HG03175 (cell line): Measurements from ENCODE around the gene FBLN1.
"Not testable (repeated sequence)": the region's sequence is repeated elsewhere in the genome, so short reads cannot be mapped to it uniquely, and the experiment has no call there.

Source experiments
- ATAC-seq: cut with Tn5 transposase; IDR thresholded peaks from one replicate; pipeline ENCODE4 v1.9.1; 2021; ENCODE audit warnings: mild to moderate bottlenecking, moderate library complexity; ENCODE audit not compliant: unreplicated experiment

Gene FBLN1

DNA sequence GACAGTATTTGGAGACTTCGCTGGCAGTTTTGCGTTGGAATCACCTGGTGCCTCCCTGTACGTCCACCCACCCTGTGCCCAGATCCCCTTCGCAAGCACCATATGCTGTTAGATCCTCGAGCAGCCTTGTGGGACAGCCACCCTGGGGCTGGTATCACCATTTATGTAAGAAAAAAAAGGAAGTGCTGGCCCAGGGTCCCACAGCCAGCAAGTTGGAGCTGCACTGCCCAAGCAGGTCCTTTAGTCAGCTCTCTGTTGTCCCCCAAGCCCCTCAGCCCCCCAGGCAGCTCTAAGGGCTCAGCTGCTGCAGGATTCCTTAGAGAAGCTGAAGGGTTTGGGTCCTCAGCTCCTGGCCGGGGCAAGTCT lies 80.3 kb downstream of the FBLN1 start:
- no peak for ATAC-seq

DNA sequence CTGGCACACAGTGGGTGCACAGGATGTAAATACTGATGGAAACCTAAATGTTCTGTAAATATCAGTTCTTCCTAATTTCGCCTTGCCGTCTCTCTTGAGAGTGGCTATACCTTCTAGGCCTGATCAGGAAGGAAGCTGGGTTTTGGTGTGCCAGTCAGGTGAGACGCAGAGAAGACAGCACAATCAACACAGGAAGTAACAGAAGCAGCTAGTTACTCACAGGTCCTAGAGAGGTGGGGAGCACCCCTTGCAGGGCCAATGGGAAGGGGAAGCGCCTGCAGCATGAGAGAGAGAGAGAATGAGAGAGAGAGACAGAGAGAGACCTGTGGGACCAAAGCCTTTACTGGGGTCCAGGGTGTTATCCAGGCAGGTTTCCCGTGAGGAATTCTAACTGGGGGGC lies 80.8 kb downstream of the FBLN1 start:
- no peak for ATAC-seq

DNA sequence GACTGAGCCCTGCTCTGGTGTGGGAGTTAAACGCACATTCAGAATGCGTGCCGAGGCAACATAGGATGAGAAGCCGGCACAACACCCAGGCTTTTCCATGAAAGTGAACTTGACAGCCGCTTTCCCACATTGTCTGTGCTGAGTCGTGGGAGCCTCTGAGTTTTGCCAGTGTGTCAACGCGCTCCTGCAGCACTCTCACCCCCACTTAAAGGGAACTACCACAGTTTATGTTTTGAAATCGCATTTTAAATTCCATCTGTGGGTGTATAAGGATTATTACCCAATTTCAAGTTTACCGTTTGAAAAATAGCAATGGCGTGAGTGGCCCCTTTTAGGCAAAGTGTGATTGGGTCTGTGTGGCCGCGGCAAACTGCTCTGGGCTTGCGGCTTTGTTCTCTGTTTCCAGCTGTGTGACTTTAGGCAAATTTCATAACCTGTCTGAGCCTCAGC lies 81.5 kb downstream of the FBLN1 start:
- no peak for ATAC-seq

DNA sequence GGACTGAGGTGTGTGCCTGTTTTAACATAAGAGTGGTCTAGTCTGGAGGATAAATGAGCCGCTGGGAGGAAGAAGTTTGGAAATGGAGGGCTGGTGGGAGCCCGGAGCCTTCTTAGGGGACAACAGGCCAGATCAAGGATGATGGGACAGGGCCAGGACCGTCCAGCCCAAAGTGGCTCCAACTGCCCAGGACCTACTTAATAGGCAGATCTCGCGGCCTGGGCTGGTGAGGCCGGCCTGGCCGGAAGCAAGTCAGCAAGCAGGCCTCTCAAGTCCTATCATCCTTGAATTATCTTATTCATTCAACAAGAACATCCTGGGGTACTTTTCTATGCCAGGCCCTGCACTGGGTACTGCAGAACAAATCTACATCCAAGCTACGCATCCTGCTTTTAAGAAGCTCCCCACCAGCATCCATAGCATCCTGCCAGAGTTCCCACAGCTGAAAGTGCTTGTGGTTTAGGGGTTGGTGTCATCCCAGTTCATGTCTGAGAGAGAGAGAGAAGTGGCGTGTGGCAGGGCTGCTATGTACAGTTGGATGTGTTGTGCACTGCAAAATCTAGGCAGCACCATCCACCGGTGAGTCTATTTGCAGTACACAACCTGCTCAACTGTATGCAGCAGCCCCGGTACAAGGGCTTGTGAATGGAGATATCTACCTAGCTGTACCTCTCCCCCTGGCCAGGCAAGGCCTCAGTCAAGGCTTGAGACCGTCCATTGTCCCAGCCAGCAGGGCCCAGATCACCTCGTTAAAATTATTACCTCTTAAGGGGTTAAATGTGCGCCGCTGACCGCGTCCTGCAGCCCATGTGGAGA lies 82.1 kb downstream of the FBLN1 start:
- no peak for ATAC-seq

DNA sequence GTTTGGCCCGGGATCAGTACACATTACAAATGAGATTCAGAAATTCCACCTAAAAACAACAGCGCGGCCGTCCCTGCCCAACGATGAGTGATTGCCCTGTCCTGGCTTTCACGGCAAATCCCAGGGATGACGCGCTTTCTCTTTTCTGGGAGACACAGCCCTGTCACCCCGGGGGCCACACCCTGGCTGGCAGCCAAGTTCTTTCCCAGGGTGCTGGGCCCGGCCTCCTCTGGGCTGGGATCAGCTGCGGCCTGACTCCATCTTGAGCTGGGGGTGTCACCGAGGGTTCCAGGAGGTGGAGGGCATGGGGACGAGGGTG lies 82.7 kb downstream of the FBLN1 start:
- ATAC-seq = no peak

DNA sequence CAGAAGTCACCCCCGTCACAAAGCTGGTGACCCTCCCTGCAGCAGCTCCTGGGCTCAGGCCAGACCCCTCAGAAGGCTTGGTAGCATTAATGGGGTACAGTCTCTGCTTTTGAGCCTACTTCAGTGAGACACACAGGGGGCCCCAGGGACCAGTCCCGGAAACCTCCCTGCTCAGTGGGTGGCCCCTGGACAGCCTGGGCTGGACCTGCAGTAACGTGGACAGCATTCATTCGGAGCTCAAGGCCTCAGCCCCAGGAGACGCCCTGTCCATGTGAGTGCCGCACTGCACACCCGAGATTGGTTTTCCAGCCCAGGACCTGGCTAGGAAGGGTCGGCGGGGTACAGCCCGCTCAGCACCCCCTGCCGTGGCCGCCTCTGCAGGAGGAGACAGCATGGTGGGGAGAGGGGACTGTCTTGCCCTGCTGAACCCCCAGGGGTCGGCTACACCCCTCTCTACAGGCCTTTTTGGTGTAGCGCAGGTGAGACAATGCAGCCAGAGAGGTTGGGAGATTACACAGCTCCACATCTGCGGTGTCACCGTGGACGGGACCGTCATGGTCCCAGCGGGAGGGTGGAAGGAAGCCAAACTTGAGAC lies 83.4 kb downstream of the FBLN1 start:
- ATAC-seq = no peak

DNA sequence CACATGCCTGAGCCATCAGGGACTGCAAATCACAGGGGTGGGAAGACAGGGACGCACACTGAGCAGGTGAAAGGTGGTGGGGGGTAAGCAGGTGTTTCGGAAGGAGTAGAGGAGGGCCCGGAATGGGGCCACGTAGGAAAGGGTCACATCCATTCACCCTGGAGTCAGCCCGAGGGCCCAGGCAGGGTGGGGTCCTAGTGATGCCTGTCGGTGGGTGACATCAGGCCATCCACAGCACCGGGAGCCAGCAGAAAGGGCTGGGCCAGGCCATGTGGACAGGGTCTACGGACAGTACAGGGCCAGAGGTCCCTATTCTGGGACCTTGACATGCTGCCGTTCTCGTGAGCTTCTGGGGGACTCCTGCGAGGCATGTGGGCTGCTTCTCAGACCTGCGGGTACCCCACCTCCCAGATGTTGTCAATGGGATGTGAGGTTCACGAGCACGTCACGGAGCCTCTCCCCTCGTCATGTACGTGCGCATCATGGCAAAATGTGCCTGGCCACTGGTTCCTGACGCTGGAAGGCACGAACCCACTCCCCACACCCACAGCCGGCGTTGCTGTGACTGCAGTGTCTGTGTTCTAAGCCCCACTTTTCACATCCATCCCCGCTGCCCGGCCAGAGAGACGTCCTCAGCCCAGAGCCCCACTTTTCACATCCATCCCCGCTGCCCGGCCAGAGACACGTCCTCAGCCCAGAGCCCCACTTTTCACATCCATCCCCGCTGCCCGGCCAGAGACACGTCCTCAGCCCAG lies 84.1 kb downstream of the FBLN1 start:
- ATAC-seq = no peak

DNA sequence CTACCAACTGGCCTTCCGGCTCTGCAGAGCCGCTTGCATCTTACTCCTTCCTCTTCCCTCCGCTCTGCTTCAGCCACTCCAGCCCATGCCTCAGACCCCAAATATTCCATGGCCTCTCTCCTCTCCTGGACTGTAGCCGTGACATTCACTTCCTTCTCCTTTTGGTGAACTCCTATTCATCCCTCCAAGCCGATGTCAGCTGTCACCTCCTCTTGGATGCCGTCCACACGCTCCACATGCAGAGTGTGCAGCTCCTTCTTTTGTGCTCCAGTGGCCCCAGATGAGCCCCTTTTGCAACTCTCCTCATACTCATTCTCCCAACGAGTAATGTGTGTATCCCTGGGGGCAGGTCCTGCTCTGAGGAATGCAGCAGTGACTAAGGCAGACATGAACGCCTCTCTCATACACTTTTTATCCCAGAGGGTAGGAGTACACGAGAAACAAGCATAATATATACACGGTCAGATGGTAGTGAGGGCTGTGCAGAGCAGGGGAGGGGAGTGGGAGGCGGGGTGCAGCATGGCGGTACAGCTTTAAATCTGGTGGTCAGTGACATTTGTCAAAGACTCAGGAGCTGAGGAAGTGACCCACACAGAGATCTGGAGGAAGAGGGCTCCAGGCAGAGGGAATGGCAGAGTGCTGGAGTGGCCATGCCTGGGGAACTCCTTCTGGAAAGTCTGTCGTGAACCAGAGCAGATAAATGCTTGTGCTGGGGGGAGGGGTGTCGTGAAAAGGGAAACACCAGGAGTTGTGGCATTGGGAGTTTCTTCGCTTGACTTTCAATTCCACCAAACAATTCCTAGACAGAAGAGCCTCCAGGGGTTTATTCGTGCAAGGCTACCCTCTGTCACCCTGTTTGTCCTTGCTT lies 85.2 kb downstream of the FBLN1 start:
- no peak for ATAC-seq

DNA sequence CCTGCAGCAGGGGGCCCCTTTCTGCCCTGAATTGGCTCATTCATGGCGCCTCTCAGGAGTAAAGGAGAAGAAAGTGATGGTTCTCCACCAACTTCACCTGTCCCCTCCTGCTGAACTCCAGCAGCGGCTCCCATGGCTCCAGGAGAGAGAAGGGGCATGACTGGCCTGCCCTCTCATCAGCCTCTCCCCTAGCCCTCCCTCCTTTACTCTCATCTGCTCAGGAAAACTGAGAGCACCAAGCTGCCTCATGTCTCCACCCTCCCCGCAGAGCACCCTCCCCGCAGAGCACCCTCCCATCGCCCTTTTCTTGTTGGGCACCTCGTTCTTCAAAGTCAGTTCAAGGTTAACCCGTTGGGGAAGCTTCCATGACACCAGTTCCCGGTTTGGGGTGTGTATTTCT lies 86.9 kb downstream of the FBLN1 start:
- ATAC-seq = no peak

DNA sequence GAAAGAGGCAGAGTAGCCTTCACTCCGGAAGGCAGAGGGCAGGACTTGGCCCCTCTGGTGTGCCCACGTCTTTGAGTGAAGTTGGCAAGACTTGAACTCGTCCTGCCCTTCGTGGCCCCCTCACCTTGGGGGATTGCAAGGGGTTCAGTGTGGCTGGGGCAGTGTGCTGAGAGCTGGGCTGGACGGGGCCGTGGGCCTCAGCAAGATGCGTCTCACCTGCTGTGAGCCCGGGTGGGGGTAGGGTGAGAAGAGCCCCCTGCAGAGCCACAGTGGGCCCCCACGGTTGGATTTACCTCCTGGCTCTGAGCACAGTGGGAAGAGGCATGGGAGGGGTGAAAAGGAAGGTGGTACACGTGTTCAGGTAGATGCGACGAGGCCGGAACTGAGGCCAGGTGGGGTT lies 87.6 kb downstream of the FBLN1 start:
- ATAC-seq = no peak

DNA sequence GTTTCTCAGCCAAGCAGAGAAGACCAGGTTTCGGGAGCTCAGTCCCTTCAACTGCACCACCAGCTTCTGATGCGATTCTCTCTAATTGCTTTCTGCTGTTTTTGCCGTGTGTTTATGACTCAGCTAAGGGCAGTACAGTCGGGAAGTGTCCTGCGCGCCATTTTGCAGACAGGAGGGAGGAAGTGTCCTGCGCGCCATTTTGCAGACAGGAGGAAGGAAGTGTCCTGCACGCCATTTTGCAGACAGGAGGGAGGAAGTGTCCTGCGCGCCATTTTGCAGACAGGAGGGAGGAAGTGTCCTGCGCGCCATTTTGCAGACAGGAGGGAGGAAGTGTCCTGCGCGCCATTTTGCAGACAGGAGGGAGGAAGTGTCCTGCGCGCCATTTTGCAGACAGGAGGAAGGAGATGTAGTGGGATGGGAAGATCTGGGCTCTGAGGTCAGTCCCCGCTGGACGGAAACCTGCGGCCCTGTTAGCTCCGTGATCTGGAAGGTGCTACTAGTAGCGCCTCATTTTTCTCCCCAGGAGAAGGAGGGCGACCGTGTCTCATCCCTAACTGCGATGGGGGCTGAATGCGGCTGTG lies 89.0 kb downstream of the FBLN1 start:
- not testable (repeated sequence) for ATAC-seq

DNA sequence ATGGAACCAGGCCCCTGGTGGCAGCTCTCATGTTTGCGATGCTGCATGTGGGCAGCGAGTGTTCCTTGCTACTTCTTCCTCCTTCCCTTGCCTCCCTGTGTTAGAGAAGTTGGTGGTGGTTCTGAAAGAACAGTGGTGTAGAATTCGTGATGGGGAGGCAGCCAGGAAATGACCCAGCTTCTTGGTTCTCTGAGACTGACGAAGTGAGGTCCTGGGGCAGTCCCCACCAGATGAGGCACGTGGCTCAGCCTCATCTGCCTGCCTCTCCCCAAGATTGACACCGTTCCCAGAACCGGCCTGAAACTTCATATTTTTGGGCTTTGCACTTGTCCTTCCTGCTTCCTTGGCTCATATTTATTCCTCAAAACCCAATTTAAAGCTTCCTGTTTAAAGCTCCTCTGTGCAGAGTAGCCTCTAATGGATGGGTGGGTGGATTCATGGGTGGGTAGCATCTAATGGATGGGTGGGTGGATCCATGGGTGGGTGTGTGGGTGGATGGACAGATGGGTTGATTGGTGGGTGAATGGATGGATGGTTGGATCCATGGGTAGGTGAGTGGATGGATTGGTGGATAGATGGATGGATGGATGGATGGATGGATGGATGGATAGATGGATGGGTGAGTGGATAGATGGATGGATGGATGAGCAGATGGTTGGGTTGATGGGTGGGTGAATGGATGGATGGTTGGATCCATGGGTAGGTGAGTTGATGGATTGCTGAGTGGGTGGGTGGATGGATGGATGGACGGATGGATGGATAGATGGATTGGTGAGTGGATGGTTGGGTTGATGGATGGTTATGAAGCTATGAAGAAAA lies 91.6 kb downstream of the FBLN1 start:
- no peak for ATAC-seq

DNA sequence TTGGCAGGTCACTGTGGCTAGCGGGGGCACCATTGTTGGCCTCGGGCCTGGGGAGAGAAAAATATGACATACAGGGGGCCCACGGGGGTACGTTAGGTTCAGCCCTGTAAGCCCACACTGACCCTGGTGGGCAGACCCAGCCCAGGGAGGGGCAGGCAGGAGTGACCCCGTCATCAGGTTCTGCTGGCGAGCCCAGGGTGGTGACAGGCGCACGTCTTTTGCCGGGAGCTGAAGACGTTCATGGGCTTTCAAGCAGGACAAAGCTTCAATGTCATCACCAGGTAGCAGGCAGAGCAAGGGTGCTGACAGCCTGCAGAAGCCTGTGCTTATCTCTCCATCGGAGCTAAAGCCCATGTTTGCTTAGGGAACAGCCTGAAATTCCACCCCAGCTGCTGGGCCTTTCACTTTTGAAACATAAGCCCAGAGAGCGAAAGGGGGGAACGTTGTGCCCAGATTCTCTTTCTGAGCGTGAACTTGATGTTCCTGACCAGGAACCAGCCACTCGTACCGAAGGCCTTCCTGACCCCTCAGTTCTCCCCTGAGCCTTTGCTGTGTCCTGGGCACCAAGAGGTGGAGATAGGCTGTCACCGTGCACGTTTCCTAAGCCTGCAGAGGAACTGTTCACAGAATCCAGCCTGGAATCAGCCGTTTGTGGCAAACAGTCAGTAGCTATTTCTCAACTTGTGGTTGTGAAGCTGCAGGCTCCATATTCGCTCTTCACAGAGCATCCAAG lies 94.9 kb downstream of the FBLN1 start:
- no peak for ATAC-seq

DNA sequence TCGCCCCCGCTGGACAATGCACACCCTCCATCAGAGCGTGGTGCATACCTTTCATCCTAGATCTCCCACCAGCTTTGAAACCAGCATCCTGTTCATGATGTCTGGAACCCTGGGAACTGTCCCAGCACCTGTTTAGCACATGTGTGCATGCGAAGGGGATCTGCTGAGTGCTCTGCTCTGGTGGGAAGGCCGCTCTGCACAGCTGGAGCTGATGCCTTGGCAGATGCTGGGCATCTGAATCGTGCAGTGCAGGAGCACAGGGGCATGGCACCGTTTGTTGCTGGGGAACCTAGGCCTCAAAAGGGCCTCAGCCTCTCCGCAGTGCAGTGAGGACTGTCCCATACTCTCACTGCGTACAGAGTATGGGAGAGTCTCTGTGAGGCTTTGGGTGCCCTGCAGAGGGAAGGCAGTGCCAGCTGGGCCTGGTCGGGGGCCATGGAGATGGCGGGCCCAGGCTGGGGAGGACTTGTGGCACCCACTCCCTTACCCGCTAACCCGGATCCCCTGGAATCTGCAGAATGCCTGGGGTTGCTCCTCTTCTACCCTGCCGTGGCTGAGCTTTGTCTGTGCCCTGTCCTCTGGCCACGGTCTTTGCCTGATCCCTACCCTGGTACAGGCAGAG lies 96.0 kb downstream of the FBLN1 start:
- ATAC-seq = no peak

DNA sequence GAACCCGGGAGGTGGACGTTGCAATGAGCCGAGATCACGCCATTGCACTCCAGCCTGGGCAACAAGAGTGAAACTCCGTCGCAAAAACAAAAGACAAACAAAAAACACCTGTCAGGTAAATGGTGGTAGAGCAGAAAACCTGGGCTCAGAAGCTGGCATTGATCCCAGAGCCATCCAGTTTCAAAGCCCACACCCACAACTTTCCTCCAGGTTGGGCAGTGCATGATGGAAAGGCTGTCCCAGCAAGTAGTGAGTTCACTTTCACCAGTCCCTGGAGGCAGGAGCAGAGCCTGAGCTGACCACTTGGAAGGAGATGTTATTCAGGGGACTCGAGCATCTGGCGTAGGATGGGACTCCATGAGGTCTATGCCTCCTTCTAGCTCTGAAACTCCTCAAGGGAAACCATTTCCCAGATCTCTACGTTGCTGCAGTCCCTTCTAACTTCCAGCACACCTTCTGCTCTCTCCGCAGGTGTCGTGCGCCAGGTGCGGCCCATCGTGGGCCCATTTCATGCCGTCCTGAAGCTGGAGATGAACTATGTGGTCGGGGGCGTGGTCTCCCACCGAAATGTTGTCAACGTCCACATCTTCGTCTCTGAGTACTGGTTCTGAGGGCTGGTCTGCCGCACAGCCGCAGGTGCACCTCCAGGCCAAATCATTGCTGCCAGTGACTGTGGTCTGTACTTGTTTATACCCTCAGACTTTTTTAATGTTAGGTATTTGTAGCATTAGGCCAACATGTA lies 97.3 kb downstream of the FBLN1 start:
- no peak for ATAC-seq

DNA sequence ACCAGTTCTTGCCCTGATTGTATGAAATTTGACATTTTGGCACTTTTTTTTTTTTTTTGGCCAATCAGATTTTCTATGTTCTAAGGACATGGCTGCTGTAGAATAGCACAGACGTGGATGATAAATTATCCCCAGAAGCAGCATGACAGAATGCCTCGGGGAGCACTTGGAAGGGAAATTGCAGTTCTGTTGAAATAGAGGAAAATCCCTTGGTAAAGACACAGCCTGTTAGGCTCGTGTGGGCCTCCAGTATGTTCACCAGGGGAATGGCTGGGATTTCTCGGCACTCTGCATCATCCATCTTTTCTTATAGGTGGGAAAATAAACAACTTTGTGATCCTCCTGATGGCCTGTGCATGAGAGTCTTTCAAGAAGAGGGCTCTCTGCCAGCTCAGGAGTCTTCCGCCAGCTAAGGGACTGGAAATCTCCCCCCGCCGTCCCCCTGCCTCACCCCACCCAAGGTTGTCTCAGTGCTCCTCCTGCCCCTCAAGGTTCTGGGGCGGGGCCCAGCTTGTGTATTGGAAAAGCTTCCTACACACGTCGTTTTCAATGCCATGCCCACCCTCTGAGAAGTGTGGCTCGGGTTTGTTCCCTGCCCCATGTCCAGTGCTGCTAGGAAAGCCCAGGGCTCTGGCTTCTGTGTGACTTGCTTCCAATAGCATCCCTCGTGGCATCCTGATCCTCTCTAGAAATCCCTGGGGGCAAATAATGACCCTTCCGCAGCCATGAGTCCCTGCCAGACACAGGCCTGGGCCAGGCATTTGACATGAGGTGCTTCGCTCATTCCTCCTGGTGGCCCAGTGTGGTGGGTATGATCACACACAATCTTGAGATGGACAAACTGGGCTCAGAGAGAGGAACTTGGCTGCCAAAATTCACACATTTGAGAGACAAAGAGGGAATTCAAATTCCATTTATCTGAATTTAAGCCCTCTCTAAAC lies 98.4 kb downstream of the FBLN1 start:
- ATAC-seq = no peak
